Dedifferentiated amniotic fluid mesenchymal stem cell (primary cell): ENCODE data around the gene TMEM184B.

Source experiments
- DNase-seq: peaks from one replicate; pipeline ENCODE4 v3.0.0-alpha.2; 2016; ENCODE audit errors: extremely low spot score

Gene TMEM184B

GRCh38 chr22:38228326-38228872, 44.4 kb downstream of the TMEM184B start:
- no peak for DNase-seq

DNA sequence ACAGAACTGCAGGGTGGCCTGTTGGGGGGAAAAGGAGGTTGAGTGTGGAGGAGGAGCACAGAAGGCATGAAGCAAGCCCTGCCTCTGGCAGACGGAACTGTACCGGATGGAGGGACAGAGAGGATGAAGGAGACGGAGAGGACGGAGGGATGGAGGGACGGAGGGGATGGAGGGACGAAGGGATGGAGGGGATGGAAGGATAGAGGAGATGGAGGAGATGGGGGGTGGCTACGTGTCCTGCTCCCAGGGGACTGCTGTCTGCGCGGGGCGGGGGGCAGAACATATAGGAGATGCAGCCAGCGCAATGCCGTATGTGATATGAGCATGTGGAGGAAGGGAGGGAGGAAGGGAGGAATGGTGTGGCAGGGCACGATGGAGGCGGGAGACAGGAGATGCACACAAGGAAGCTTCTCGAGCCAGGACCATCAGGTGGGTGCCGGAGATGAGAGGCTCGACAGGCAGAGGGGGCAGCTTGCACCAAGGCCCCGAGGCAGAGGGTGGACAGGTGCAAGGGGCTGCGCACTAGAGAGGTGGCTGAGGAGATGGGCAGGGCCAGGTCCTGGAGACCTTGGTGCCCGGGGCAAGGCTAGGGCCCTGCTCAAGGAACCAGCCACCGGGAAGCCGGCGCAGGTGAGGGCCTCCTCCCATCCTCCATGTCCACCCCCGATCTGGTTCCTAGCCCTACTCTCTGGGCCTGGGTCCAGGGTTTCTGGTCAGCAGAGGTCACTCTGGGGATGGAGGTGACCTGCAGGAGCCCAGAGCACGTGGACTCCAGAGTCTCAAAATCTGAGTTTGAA, 45.8 kb downstream of the TMEM184B start:
- no peak for DNase-seq

DNA sequence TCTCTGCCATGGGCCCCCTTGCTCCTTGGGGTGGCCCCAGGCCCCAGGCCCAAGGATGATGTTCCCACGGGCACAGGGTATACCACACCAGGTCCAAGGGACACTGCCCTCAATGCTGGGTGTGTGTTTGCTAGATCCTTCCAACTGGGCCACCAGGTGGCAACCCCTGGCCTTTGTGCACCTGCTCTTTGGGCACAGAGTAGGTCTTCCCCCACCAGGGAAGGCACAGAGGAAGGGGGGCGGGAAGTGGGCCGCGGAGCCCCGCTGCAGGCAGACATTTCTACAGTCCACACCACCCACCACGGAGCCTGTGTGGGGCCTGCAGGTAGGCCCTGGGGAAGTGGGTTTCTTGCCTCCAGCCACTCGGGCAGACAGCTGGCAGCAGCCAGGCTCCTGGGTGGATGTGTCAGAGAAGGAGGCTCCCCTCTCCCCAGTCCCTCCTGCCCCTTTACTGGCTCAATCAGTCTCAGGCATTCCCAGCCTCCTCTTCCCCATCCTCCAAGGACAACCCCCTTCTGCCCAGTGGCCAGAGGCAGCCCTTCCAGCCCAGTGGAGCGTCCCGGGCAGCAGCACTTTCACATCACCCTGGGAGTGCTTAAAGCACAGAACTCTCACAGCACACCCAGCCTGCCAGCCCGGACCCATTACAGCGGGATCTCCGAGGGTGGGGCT, 49.4 kb downstream of the TMEM184B start:
- no peak for DNase-seq

- no peak for DNase-seq
Measured at GRCh38 chr22:38222797-38223119, 50.1 kb downstream of the TMEM184B start.

GRCh38 chr22:38221908-38222796, 50.7 kb downstream of the TMEM184B start:
- no peak for DNase-seq

DNA sequence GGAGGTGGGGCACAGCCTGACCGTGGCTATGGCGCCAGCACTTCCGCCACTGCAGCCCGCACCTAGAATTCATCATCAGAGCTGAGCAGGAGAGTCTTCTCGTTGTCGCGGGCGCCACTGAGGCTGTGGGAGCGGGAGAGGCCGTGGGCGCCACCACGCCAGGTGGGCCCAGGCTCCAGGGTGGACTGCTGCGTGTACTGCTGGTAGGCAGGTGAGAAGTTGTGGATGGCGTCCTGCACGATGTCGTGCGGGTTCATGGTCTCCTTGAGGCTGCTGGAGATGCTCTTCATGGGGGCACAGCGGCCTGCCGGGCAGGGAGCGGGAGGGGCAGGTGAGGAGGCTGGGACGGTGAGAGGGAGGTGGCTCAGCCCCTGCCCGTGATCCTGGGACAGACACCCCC, 51.4 kb downstream of the TMEM184B start:
- no peak for DNase-seq

GRCh38 chr22:38220653-38221386, 52.0 kb downstream of the TMEM184B start:
- no peak for DNase-seq

- no peak for DNase-seq
Measured at GRCh38 chr22:38220163-38220562, 52.6 kb downstream of the TMEM184B start.

GRCh38 chr22:38219632-38220031, 53.2 kb downstream of the TMEM184B start:
- no peak for DNase-seq

GRCh38 chr22:38218661-38219622, 53.9 kb downstream of the TMEM184B start:
- peak; percentile 89 for DNase-seq

GRCh38 chr22:38215156-38216038, 57.4 kb downstream of the TMEM184B start:
- DNase-seq, result no peak

DNA sequence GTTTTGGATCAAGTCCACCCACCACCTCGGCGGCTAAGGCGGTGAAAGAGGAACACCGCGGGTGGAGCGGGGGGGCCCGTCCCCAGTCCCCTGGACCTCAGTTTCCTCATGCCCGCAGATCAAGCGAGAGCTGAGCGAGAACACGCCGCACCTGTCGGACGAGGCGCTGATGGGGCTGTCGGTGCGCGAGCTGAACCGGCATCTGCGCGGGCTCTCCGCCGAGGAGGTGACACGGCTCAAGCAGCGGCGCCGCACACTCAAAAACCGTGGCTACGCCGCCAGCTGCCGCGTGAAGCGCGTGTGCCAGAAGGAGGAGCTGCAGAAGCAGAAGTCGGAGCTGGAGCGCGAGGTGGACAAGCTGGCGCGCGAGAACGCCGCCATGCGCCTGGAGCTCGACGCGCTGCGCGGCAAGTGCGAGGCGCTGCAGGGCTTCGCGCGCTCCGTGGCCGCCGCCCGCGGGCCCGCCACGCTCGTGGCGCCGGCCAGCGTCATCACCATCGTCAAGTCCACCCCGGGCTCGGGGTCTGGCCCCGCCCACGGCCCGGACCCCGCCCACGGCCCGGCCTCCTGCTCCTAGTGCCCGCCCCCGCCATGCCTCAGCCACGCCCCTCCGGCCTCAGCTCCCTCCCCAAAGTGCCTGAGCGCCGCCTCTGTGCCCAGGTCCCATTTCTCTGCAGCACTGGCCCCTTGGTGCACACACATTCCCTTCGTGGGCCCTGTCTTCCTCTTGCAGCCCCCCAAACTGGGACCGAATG, 58.3 kb downstream of the TMEM184B start:
- no peak for DNase-seq

- DNase-seq, result no peak
Measured at GRCh38 chr22:38213990-38214301, 58.9 kb downstream of the TMEM184B start.

- no peak for DNase-seq
Measured at GRCh38 chr22:38213319-38213989, 59.4 kb downstream of the TMEM184B start.

DNA sequence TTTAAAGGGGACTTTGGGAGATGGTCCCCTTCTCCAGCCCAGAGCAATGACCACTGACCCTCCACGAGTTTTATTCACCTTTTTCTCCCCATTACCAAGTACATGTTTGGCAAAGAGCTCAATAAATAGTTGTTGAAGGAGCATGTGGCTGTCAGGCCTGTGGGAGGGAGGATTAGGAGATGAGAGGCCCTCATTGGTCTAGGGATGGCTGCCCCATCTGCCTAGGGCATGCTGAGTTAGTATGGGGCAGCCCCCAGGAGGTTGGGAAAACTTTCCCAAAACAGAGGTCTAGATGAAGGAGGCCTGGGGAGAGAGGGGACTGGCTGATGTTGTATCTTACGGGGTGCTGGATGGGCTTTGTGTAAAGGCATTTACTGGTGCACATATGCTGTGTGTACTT, 60.4 kb downstream of the TMEM184B start:
- DNase-seq, result no peak

DNA sequence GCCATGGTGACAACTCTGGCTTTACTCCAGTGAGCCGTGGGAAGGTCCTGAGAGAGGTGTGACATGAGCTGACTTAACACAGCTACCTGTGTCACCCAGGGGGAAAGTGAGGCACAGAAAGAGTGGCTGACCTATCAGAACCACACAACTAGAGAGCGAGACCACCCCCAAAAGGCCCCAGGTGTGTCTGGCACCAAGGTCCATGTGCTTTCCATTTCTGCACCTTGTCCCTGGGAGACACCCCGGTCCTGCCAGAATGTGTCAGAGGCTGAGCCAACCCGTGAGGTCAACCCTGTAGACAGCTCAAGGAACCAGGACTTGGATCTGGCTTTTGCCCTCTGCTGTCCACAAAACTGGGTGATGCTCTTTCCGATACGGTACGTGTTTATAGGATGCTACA, 61.3 kb downstream of the TMEM184B start:
- no peak for DNase-seq

- no peak for DNase-seq
Measured at GRCh38 chr22:38208551-38208968, 64.2 kb downstream of the TMEM184B start.

DNA sequence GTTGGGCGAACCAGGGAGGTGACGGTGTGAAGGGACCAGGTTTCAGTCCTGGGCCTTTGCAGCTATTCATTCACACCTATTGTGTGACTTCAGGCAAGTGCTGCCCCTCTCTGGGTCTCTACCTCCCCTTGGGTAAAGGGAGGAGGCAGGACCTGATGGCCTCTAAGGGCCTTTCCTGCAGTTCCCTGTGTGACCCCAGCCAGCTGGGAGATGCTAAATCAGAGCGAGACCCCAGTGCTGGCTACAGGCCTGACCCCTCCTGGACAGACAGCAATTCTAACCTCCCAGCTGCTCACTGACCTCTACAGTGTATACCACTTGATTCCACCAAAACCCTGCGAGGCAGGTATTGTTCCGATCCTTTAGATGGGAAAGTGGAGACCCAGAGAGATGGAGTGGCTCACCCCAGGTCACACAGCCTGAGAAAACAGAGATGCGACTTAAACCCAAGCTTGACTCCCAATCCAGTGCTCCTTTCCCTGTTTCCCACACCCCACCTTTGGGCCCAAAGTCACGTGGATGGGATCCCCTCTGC, 64.8 kb downstream of the TMEM184B start:
- no peak for DNase-seq
